ENCODE measurements around the gene LARGE1.

LARGE1 gene

GRCh38 chr22:33817512-33818127 lies 102.7 kb downstream of the LARGE1 start:
- no peak for DNase-seq (ENCODE audit: low spot score)

- DNase-seq (ENCODE audit: low spot score) = no peak
Measured at GRCh38 chr22:33812360-33812977, 107.8 kb downstream of the LARGE1 start.

- peak; percentile 45 for DNase-seq (ENCODE audit: low spot score)
Measured at GRCh38 chr22:33811686-33812085, 108.6 kb downstream of the LARGE1 start.

GRCh38 chr22:33811208-33811607 lies 109.1 kb downstream of the LARGE1 start:
- no peak for DNase-seq (ENCODE audit: low spot score)

GRCh38 chr22:33807470-33807869 lies 112.8 kb downstream of the LARGE1 start:
- DNase-seq (ENCODE audit: low spot score) = no peak

GRCh38 chr22:33806191-33806590 lies 114.1 kb downstream of the LARGE1 start:
- DNase-seq (ENCODE audit: low spot score) = no peak

GRCh38 chr22:33803371-33804282 lies 116.6 kb downstream of the LARGE1 start:
- DNase-seq (ENCODE audit: low spot score) = peak; percentile 73

- no peak for DNase-seq (ENCODE audit: low spot score)
Measured at GRCh38 chr22:33798401-33798800, 121.9 kb downstream of the LARGE1 start.

GRCh38 chr22:33796494-33796893 lies 123.8 kb downstream of the LARGE1 start:
- DNase-seq (ENCODE audit: low spot score) = no peak

- no peak for DNase-seq (ENCODE audit: low spot score)
Measured at GRCh38 chr22:33793475-33793874, 126.8 kb downstream of the LARGE1 start.

GRCh38 chr22:33792832-33793231 lies 127.4 kb downstream of the LARGE1 start:
- no peak for DNase-seq (ENCODE audit: low spot score)

GRCh38 chr22:33789690-33790253 lies 130.5 kb downstream of the LARGE1 start:
- DNase-seq (ENCODE audit: low spot score) = no peak

GRCh38 chr22:33788927-33789326 lies 131.3 kb downstream of the LARGE1 start:
- no peak for DNase-seq (ENCODE audit: low spot score)

- DNase-seq (ENCODE audit: low spot score) = no peak
Measured at GRCh38 chr22:33787645-33788456, 132.4 kb downstream of the LARGE1 start.

GRCh38 chr22:33786149-33786548 lies 134.1 kb downstream of the LARGE1 start:
- DNase-seq (ENCODE audit: low spot score) = no peak

- peak; percentile 58 for DNase-seq (ENCODE audit: low spot score)
Measured at GRCh38 chr22:33785283-33785968, 134.8 kb downstream of the LARGE1 start.

- no peak for DNase-seq (ENCODE audit: low spot score)
Measured at GRCh38 chr22:33781411-33781810, 138.9 kb downstream of the LARGE1 start.

GRCh38 chr22:33780531-33781136 lies 139.6 kb downstream of the LARGE1 start:
- DNase-seq (ENCODE audit: low spot score) = no peak

GRCh38 chr22:33779243-33779642 lies 141.0 kb downstream of the LARGE1 start:
- DNase-seq (ENCODE audit: low spot score) = no peak

GRCh38 chr22:33776491-33776890 lies 143.8 kb downstream of the LARGE1 start:
- DNase-seq (ENCODE audit: low spot score) = no peak

GRCh38 chr22:33774781-33775180 lies 145.5 kb downstream of the LARGE1 start:
- DNase-seq (ENCODE audit: low spot score) = no peak
